GM06990 (cell line): ENCODE data around the gene SLC30A2.

Experiments used
- DNase-seq: peaks from one replicate; pipeline ENCODE4 v3.0.0-alpha.2; 2011; ENCODE audit not compliant: insufficient read length; ENCODE audit errors: extremely low read depth
- H3K27me3 ChIP-seq: replicated peaks from 2 replicates; pipeline ENCODE4 v1.6.0; 2011; ENCODE audit warnings: low read length; ENCODE audit not compliant: control insufficient read depth, insufficient read depth
- H3K36me3 ChIP-seq: 2 replicates; pipeline ENCODE4 v1.5.1; 2011; ENCODE audit warnings: low read length; ENCODE audit not compliant: control insufficient read depth, insufficient read depth
- H3K4me3 ChIP-seq: replicated peaks from 2 replicates; pipeline ENCODE4 v1.5.1; 2011; ENCODE audit warnings: low read depth, mild to moderate bottlenecking, control low read depth, low read length
- TF ChIP-seq, protein P1 (sequence below): IDR thresholded peaks from 2 replicates; pipeline ENCODE4 v1.5.1; 2011; ENCODE audit warnings: low read length, control low read depth, mild to moderate bottlenecking, inconsistent platforms; ENCODE audit not compliant: insufficient read depth, poor library complexity, severe bottlenecking

The SLC30A2 gene

DNA sequence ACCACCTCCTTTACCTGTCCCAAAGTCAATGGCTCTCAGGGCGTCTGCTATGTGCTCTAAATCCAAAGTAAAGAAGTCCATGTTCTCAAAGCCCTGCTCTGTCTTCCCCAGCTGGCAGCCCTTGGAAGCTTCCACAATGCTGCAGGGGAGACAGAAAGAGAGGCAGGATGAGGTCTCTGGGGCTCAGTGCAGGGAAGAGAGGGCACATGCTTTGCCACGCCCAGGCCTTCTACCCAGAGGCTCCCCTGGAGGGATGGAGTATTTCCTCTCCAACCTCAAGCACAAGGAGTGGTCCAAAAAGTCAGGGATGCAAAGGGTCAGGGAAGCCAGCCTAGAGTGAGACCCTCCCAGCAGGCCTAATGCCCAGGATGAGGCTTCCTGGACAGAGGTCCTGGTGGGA is 11.3 kb upstream of the SLC30A2 start:
- TF ChIP-seq, protein P1, sequence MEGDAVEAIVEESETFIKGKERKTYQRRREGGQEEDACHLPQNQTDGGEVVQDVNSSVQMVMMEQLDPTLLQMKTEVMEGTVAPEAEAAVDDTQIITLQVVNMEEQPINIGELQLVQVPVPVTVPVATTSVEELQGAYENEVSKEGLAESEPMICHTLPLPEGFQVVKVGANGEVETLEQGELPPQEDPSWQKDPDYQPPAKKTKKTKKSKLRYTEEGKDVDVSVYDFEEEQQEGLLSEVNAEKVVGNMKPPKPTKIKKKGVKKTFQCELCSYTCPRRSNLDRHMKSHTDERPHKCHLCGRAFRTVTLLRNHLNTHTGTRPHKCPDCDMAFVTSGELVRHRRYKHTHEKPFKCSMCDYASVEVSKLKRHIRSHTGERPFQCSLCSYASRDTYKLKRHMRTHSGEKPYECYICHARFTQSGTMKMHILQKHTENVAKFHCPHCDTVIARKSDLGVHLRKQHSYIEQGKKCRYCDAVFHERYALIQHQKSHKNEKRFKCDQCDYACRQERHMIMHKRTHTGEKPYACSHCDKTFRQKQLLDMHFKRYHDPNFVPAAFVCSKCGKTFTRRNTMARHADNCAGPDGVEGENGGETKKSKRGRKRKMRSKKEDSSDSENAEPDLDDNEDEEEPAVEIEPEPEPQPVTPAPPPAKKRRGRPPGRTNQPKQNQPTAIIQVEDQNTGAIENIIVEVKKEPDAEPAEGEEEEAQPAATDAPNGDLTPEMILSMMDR = no peak
- DNase-seq = no peak
- Histone ChIP-seq H3K4me3 (no peak overlapping the region), H3K36me3 (no peaks in the 10 kb centered on the region), H3K27me3 (no peaks in the 10 kb centered on the region; the same call in 1 of the 2 replicates)

DNA sequence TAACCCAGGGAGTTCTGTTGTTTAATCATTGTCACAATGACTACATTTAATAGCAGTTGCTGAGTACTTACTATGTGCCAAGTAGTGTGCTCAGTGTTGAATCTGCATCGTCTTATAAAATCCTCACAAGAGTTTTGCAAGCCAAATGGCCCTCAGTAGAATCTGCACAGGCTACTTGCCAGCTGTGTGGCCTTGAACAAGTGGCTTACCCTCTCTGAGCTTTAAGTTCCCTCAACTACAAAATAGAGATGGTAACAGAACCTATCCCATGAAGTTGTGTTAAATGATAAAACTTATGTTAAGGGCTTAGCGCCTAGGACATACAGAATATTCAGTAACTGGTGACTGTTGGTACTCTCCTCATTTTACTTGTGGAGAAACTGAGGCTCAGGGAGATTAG is 9.1 kb upstream of the SLC30A2 start:
- H3K27me3 ChIP-seq = no peaks in the 10 kb centered on the region; the same call in 1 of the 2 replicates
- TF ChIP-seq, protein P1 = no peak

DNA sequence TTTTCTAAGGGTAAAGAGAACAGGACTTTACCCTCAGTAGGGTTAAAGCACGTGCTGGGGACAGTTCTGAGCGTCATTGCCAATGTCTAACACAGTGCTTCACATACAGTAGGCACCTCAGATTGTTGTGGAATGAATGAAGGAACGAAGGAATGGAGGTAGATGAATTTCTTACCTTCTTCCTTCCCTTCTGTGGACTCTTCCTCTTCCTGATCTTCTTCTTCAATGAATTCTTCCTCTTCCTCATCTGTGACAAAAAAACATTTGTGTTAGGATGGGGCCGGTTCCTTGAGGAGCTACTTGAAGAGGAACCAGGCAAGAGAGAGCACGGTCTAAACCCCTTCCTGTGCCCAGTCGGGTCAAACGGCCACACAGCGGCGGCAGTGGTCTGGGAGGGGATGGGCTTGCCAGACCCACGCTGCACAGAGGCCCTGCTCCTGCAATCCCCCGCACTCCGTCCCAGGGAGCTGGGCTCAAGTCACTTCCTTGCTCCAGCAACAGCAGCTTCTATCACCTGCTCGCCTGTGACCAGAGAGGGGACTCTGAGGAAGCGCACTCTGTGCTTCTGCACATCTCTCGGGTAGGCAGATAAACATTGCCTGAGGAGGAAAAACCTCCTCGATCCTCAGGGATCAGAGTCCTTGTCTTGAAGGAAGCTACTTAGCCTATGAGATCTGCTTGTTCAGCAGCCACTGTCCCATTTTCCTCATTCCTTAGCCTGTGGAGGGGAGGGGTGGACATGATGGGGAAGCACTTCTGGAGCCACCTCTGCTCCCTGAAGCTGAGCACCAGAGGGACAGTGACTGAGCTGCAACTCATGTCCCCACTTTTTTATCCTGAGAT is 8.0 kb upstream of the SLC30A2 start:
- Histone ChIP-seq H3K4me3 (no peak overlapping the region), H3K36me3 (no peaks in the 10 kb centered on the region), H3K27me3 (no peaks in the 10 kb centered on the region; the same call in 1 of the 2 replicates)
- TF ChIP-seq, protein P1 = no peak
- DNase-seq = no peak

More for the DNA sequence above, 9.1 kb upstream of the SLC30A2 start:
- DNase-seq = no peak
- H3K36me3 ChIP-seq = no peaks in the 10 kb centered on the region
- H3K4me3 ChIP-seq = no peak overlapping the region

DNA sequence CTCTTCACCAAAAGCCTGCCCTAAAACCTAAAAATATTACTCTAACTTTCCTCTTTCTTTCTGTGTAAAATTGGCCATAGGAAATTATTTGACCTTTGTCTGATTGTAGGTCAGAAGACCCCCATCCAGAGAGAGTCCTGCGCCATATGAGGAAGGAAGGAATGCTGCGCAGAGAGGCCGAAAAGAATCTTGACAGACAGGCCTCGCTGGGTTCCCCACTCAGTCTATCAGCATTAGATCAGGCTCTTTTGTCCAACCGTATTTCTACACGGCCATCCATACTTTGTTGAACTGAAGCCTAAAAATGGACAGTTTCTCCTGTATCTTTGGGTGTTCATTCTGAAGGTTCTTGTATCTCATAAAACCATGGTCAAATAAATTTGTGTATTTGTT is 4.3 kb upstream of the SLC30A2 start:
- no peak for DNase-seq
- no peaks in the 10 kb centered on the region for H3K36me3 ChIP-seq
- no peaks in the 10 kb centered on the region; the same call in 1 of the 2 replicates for H3K27me3 ChIP-seq
- no peak overlapping the region for H3K4me3 ChIP-seq
- TF ChIP-seq, protein P1 = no peak

DNA sequence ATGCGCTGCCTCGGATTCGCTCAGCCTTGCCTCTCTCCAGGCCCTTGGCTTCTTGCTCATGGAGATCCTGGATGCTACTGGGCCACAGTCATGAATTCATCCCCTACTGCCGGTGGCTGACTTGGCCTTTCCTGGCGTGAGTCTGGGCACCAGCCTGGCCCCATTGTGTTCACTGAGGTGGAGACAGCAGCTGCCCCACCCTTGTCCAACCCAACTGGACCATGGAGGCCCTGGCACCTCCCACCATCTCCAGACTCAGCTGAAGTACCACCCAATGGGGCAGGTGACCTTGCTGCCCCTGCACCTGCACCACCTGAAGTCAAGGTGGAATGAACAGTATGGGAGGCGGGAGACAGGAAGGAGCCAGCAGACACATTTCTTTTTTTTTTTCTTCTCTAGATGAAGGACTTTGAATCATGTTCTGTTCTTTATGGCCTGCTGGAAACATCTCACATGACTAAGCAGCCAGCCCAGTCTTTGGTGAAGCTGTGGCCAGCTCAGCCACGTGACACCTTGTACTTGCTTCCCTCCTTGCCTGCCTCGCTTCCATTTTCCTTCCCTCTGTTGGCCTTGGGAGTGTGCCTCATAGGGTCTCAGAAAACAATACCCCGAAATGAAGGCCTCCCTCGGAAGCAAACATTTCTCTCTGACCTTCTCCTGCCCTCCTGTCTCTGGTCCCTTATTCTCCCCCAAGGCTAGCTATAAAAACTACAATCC is 3.8 kb upstream of the SLC30A2 start:
- no peak for DNase-seq

More for the DNA sequence above, 3.8 kb upstream of the SLC30A2 start:
- H3K36me3 ChIP-seq = no peaks in the 10 kb centered on the region
- TF ChIP-seq, protein P1 = no peak
- H3K4me3 ChIP-seq = no peak overlapping the region
- H3K27me3 ChIP-seq = peaks cover 1% of the 10 kb centered on the region; the same call in 1 of the 2 replicates
